NCI-H2029 (cell line): ENCODE results near the gene SF3A2.

Source experiments
- DNase-seq: peaks from one replicate; lab custom pipeline; 2025; lab: John Stamatoyannopoulos, UW

Gene SF3A2

GRCh38 chr19:2253106-2254063 is 16.8 kb downstream of the SF3A2 start:
- no peak for DNase-seq

GRCh38 chr19:2254064-2254872 is 17.6 kb downstream of the SF3A2 start:
- no peak for DNase-seq

DNA sequence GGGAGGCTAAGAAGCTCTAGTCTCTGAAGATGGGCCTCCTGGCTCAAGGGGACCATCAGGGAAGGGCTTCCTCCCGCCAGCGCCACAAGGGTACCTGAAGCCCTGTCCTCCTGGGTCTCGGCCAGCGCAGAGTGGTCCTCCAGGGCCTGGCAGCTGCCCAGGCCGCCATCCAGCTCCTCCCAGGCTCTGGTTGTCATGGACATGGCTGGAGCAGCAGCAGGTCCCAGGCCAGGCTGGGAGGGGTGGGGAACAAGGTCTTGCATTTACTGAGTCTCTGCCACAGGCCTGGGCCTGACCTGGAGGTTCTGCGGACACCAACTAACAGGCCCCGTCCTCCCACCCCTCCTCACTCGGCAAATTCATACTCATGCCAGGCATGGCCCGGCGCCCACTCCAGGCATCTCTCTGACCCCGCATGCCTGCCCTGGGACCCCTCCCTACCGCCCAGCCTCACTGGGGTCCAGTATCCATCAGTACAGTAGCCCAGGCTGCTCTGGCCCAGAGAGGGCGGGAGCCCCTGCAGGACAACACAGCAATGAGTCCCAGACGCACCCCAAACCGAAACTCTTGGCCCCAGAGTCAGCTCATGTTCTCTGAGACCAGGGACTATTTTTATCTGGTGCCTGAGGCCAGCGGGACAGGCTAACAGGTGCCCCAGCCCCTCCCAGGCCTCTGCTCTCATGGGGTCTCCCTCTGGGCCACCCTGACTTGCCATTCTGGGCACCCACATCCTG is 18.7 kb downstream of the SF3A2 start:
- peak; percentile 70 for DNase-seq

DNA sequence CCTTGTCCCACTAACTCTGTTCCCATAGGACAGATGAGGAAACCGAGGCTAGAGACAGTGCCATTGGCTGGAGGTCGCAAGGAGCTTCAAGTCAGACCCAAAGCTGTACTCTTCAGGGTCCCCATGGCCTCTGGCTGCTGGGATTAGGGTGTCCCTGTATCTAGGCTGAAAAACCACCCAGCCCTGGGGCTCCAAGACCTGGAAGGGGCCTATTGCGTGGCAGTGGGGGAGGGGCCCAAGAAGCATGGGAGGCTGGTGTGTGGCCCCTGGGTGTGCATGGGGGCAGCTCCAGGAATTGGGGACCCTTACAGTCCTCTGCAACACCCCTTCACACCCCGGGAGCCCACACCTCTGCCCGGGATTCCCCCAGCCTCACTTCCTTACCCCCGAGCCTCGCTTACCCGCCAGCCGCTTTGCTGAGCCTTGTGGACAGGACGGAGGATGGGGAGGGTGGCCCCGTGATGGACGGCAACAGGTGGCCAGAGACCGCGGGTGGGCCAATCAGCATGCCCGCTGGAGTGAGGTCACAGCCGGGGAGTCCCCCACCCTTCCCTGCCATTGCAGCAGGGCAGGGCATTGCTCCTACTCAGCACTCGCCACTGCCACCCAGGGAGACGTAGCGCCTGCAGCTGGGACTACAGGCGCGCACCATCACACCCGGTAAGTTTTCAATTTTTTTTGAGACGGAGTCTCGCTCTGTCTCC is 19.5 kb downstream of the SF3A2 start, which contains the start of gene JSRP1:
TSS of gene JSRP1 (minus strand) at position 436 of the 704 bp plus-strand sequence. CDS start 1,103 bp downstream, outside the sequence.
- DNase-seq, result peak; percentile 61

GRCh38 chr19:2259336-2259735 is 22.7 kb downstream of the SF3A2 start:
- peak; percentile 71 for DNase-seq

- DNase-seq, result peak; percentile 69
These were observed 23.7 kb downstream of the SF3A2 start for GRCh38 chr19:2260341-2260805.

DNA sequence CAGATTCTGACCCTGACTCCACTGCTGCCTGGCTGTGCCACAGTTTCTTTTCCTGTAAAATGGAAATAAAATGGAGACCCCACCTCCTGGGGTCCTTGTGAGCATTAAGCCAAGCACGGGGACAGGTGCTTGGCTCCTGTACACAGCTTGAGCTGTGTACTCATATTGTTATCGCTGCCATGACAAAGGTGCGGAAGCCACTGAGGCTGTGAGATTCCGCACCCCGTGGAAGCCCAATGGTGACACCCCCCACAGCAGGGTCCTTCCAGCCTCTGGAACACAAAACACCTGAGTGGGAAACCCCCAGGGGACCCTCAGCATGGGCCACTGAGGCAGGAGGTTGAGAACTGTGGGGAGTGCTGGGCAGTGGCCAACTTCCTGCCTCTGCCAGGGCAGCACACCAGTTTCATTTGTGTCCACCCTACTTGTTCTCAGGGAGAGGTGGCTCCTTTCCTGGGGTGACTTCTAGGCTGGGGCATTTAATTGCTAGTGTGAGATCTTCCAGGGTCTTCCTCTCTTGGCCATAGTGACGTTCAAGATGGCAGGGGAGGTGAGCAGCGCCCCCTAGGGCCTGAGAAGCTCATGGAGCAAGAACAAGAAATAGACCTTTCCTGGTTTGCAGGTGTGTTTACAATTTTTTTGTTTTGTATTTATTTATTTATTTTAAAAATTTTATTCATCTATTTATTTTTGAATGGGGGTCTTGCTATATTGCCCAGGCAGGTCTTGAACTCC is 25.0 kb downstream of the SF3A2 start:
- no peak for DNase-seq

DNA sequence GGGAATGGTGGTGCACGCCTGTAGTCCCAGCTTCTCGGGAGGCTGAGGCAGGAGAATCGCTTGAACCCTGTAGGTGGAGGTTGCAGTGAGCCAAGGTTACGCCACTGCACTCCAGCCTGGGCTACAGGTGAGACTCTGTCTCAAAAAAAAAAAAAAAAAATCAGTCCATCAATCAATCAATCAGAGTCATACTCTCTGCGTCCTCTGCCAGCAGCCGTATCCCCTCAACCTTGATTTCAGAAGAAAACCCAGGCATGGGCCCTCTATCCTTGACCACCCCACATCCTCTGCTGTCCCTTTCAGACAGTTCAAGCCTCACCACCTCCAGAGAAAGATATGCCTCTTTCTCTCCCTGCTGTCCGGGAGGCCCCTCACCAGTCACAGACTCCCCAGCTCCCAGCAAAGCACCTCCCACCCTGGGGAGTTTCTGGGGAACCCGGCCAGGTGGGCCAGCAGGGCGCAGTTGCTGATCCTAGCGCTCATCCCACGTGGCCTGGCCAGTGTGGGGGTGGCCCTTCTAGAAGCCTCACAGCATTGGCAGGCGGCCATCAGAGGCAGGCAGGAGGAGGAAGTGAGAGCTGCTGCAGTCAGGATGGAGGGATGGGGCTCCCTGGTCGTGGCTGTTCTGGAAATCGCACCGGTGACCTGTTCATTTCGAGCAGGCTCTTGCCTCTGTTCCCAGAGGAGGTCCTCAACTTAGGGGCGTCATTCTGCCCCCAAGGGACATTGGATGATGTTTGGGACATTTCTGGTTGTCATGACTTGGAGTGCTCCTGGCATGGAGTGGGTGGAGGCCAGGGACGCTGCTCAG is 29.8 kb downstream of the SF3A2 start:
- peak; percentile 83 for DNase-seq

- no peak for DNase-seq
These were observed 31.8 kb downstream of the SF3A2 start for GRCh38 chr19:2268480-2268830.

GRCh38 chr19:2268861-2269243 is 32.2 kb downstream of the SF3A2 start:
- DNase-seq, result no peak

DNA sequence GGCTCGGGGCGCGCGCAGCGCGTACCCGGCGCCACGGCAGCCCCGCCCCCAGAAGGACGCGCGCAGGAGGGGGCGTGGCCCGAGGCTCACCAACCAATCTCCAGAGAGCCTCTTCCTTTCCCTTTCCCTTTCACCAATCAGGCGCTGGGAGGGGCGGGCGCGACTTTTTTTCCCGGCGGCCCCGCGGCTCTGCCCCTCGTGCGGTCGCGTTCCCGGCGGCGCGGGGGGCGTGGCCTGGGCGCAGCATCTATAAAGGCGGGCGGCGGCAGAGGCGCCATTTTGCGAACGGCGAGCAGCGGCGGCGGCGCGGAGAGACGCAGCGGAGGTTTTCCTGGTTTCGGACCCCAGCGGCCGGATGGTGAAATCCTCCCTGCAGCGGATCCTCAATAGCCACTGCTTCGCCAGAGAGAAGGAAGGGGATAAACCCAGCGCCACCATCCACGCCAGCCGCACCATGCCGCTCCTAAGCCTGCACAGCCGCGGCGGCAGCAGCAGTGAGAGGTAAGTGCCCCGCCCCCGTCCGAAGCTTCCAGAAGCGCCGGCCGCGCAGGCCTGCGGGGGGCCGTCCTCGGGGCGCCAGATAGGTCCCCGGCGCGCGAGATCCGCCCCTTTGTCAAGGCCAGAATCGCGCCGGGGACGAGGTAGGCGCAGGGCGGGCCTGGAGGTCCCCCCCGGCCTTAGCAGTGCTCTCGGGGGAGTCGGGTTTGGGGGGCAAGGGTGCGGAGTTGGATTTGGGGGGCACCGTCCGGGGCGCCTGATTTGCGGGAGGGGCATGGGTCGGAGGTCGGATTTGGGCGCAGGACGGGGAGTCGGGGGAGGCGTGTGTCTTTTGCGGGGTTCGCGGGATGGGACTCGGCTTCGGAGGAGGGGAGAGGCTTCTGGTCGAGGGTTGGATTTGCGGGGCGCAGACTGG is 32.9 kb downstream of the SF3A2 start:
- peak; percentile 96 for DNase-seq

DNA sequence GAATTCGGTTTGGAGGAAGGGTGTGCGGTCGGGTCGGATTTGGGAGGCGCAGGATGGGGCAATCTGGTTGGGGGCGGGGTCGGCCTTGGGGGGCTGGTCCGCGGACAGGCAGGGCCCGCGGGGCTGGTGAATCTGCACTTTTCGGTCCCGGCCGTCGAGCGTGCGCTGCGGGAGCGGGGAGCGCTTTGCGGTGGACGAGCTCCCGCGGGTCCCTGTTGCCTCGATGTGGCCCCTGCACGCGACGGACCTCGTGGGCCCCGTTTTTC is 33.5 kb downstream of the SF3A2 start:
- no peak for DNase-seq

DNA sequence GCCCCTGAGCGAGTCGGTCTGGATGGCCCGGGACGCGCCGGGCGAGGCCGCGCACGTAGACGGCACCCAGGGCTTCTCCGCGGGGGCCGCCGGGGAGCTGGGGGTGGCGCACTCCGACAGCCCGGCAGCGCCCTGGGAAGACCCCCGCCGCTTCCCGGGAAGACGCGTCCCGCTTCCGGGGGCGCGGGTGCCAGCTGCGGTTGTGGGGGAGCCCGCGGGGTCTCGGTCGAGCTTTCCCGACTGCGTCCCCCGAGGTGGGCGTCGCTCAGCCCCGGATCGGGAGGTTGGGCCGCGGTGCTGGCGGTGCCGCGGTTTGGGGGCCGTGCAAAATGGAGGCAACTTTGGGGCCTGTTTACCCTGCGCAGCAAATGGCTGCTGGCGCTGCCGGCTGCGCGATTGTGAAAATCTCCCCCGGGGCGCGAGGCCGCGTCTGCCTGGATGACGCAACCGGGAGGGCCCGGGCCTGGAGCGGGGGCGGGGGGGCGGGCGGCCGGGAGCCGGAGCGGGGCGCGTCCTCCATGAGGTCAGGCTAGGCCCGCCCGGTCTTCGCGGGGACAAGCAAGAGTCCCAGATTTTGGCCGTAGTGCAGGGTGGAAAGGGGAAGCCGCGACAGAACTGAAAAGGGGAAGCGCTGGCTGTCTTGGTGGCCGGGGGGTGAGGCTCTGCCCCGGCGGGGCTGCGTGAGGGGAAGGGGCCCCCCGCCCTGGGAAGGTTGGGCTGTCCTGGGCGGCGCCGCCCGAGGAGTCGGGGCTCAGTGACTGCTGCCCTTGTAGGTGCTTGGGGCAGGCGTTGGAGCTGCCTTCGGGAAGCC is 34.0 kb downstream of the SF3A2 start:
- DNase-seq, result no peak

DNA sequence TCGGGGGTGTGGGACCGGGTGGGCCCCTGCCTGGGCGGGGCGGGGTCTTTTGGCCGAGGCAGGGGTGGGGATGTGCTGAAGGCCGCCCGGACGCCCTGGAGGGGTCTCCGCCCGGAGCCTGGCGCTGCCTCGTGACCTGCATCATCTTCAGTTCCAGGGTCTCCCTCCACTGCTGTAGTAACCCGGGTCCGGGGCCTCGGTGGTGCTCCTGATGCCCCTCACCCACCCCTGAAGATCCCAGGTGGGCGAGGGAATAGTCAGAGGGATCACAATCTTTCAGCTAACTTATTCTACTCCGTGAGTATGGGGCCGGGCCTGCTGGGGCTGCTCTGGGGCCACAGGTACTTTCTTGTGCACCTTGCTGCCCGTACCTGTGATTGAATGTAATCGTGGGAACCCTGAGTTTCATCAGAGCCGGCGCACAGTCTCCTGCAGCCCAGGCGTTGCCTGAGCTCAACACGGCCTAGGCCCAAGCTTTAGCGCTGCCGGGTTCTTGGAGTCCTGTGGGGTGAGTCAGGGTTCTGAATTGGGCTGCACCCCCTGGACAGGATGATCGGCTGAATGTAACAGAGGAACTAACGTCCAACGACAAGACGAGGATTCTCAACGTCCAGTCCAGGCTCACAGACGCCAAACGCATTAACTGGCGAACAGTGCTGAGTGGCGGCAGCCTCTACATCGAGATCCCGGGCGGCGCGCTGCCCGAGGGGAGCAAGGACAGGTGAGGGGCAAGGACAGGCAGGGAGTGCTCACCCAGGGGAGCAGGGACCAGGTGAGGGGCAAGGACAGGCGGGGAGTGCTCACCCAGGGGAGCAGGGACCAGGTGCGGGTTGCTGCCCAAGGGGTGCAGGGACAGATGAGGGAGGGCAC is 34.8 kb downstream of the SF3A2 start:
- DNase-seq, result no peak

DNA sequence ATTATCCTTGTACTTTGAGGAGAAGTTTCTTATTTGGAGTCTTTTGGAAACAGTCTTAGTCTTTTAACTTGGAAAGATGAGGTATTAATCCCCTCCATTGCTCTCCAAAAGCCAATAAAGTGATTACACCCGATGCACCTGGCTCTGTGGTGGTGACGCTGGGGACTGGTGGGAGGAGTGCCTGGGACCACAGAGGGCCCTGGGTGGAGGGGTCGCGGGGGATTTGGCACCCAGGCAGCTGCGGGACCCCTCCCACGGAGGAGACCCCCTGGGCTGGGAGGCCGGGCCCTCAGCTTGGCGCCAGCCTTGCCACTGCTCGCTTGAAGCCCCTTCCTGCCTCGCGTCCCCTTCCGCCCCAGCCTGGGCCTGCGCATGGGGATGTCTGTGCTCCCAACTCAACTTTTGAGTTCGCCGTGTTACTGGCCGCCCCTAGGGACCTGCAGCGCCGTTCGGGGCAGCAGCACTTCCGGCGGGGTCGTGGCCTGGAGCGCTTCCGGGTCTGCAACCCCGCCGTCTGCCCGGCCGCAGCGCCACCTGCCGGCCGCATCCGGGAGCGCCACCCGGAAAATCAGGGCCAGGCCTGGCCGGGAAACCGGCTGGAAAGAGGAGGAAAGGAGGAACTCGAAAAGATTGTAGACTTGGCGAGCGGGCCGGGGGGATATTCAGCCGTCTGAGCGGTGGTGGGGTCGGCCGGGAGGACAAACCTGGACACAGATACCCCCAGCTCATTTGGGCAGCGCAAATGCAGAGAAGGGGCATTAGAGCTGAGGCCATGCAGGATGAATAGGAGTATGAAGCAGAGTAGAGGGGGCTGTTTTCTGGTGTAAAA is 36.9 kb downstream of the SF3A2 start:
- peak; percentile 72 for DNase-seq

GRCh38 chr19:2274185-2274711 is 37.6 kb downstream of the SF3A2 start:
- DNase-seq, result no peak
